ENCODE measurements around the gene ETV3L.

- no peak for TF ChIP-seq EZH2 (IDR thresholded peaks at IDR 0.05)
- TF ChIP-seq POLR2AphosphoS5 (IDR thresholded peaks at IDR 0.05; ENCODE audit: borderline replicate concordance, low read depth, low read length) = no peak
- TF ChIP-seq FOXP2 (optimal IDR thresholded peaks at IDR 0.05; ENCODE audit: control extremely low read depth, extremely low read length, insufficient read depth) = no peak
Observed at GRCh38 chr1:157113106-157113505, 13.5 kb upstream of the ETV3L start.
